HG02943 (cell line): Measurements from ENCODE around the gene TBRG4.

ENCODE experiments used
- ATAC-seq: cut with Tn5 transposase; IDR thresholded peaks from one replicate; pipeline ENCODE4 v1.9.1; 2021; ENCODE audit warnings: mild to moderate bottlenecking, low read depth, moderate library complexity; ENCODE audit not compliant: unreplicated experiment

The TBRG4 gene

DNA sequence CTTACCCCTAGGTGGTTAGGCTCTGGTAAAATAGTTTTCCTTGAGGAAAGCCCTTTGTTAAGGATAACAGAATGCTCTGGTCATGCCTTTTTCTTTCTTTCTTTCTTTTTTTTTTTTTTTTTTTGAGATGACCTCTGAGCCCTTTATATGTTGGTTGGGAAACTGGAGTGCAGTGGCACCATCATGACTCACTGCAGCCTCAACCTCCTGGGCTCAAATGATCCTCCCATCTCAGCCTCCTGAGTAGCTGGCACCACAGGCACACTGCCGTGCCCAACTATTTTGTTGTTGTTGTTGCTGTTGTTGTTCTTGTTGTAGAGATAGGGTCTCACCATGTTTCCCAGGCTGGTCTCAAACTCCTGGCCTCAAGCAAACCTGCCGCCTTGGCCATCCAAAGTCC is 50.1 kb downstream of the TBRG4 start:
- no peak for ATAC-seq

DNA sequence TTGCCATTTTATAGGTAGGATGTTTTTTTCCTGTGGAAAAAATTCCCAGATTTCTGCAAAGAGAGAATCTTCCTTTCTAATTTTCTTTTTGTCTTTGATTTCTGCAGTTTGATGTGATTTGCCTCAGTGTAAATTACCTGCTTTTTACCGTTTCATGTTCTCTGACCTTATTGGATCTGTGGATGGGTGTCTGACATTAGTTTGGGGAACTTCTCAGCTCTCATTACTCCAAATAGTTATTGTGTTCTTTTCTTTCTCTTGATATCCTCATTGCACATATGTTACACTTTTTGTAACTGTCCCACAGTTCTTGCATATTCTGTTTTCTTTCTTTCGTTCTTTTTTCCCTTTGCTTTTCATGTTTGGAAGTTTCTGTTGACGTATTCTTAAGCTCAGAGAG is 51.2 kb downstream of the TBRG4 start:
- ATAC-seq: no peak

DNA sequence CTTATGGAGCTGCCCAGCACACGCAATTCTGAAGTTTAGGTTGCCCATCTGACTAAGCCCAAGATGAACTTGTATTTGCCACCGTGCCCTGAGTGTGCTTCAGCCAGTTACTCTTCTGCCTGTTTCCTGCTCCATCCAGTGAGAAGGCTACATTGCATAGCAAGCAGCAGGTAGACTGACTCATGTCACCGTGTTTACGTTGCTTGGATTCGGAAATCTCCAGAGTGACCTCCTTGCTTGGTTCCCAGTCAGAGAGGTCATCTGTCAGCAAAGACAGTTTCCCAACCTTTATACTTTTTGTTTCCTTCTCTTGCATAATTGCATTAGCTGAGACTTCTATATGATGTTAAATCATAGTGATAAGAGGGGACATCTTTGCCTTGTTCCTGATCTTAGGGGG is 53.6 kb downstream of the TBRG4 start:
- no peak for ATAC-seq

DNA sequence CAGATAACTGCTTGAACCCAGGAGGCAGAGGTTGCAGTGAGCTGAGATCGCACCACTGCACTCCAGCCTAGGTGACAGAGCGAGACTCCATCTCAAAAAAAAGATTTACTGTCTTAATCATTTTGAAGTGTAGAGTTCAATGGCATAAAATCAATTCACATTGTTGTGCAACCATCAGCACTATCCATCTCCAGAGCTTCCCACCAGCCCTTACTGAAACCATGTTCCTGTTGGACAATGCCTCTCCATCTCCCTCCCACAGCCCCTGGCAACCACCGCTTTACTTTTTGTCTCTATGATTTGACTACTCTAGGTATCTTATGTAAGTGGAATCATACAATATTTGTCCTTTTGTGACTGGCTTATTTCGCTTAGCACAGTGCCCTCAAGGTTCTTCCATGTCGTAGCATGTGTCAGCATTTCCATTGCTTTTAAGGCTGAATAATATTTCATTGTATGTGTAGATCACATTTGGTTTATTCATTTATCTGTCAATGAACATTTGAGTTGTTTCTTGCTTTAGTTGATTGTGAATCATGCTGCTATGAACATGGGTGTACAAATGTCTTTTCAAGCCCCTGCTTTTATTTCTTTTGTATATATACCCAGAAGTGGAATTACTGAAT is 55.8 kb downstream of the TBRG4 start:
- no peak for ATAC-seq

DNA sequence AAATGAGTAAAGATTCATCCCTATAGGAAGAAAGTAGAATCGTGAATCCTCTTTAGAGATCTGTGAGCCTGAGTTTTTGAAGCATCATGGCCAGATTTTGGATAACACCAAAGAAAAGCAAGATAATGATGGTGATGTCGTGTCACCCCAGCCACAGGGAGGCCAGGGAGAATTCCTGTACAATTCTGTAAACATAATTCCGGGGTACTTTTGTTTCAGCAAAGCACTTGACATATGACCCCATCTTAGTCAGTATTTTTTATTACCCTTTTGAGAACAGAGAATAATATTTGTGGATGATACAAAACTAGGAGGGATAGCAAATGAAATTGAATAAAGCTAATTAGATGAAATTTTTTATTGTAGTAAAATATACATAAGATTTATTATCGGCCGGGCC is 56.5 kb downstream of the TBRG4 start:
- no peak for ATAC-seq

DNA sequence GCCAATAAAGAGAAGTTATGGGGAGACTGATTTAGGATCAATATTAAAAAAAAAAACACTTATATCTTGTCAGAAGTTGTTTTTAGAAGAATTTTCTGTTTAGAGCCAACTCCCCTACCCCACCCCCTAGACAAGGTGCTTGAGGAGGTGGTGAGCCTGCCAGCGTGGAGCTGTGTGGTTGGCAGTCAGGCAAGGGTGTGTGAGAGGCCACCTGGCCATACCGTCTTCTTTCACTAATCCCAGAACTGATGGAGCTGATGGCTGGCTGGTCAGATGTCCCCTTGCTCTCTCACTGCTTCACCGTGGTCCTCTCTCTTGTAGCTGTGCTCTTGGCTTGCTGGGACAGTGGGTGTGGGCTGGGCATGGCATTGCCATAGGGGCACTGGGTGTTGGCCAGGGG is 57.1 kb downstream of the TBRG4 start:
- no peak for ATAC-seq

DNA sequence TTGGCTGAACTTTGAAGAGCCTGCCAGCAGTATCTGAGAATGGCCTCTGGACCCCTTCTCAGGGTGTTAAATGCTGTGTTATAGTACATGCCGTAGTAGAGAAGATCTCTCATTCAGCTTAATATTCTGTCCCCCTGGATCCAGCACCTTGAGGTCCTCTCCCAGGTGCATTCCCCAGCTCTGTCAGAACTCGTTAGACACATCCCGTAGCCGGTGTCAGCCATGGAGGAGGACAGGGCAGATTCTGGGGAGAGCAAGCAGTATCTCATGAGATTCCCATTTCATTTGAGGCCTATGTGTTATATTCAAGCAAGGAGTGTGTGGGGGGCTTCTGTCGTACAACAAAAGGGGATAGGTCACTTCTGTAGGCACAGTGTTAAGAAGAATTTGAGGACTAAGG is 57.6 kb downstream of the TBRG4 start:
- ATAC-seq: no peak

DNA sequence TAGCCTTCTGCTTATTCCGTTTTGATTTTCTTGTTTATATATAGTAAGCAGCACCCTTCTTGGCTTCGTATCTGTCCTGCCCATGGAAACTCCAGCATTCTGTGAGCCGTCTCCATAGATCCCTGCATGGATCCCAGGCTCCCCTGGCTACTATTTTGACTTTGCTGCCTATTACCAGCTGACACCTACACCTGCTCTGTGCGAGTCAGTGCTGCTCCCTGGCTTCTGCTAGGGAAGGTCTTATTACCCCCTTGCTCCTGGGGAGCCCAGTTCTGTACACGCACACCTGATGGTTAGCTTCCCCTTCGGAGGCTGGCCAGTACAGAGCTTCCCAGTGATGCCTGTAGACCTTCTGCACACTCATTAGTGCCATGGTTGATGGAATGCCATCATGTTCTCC is 58.1 kb downstream of the TBRG4 start:
- ATAC-seq: no peak

DNA sequence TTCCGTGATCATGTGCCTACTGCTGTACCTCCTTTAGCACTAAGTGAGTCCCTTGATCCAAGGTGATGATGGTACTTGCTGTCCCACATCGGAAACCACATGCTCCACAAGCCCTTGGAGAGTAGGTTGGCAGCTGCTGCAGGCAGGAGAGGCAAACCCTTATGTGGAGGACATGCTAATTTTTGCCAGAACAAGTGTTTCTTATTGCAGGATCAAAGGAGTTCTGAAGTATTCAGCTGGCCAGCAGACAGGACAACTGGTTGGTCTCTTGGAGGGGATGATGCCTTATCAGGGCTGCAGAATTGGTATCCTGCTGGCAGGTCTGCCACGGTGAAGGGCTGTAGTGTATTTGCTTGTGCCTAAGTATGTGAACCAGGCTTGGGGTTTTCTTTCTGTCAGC is 59.5 kb downstream of the TBRG4 start:
- no peak for ATAC-seq

DNA sequence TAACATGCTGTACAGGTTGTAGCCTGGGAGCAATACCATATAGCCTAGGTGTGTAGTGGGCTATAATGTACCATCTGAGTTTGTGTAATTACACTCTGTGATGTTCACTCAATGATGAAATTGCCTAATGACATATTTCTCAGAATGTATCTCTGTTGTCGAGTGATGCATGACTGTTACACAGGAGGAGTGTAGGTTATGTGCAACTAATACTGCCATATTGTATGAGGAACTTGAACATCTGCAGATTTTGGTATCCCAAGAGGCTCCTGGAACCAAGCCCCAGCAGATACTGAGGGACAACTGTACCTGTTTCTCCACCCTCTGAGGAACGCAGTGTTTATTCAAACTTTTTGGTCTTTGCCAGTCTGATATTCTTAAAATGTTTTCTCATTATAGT is 61.3 kb downstream of the TBRG4 start:
- no peak for ATAC-seq
